Measurements from ENCODE around the gene SUFU.
A peak's percentile ranks its signal among the peaks of the same experiment; 100 is the strongest.

SUFU gene

GRCh38 chr10:102648889-102649796 lies 145.4 kb downstream of the SUFU start:
- H3K4me1 Mint-ChIP-seq = peaks cover 74 to 89% of the 10 kb centered on the region in 2 donors
- no peak for DNase-seq

GRCh38 chr10:102649797-102650654 lies 146.3 kb downstream of the SUFU start:
- H3K36me3 Mint-ChIP-seq = peaks cover 43 to 54% of the 10 kb centered on the region in 2 donors
- peak overlapping the region; percentile 81 to 82 for H3K4me3 Mint-ChIP-seq
- H3K9me3 Mint-ChIP-seq = no peaks in the 10 kb centered on the region
- H3K27me3 Mint-ChIP-seq = no peaks in the 10 kb centered on the region
- H3K4me1 Mint-ChIP-seq = peaks cover 77 to 98% of the 10 kb centered on the region in 2 donors
- H3K27ac Mint-ChIP-seq = peak overlapping the region; percentile 96
- no peak for DNase-seq
- ATAC-seq (replicated peaks) = no peak

More at GRCh38 chr10:102648889-102649796, 145.4 kb downstream of the SUFU start:
- no peaks in the 10 kb centered on the region for H3K27me3 Mint-ChIP-seq
- peak overlapping the region; percentile 66 for H3K27ac Mint-ChIP-seq
- no peaks in the 10 kb centered on the region for H3K9me3 Mint-ChIP-seq
- H3K36me3 Mint-ChIP-seq = peaks cover 36 to 49% of the 10 kb centered on the region in 2 donors
- H3K4me3 Mint-ChIP-seq = peak overlapping the region; percentile 75 to 89
- ATAC-seq (replicated peaks) = no peak

GRCh38 chr10:102650655-102651454 lies 147.1 kb downstream of the SUFU start:
- no peaks in the 10 kb centered on the region for H3K27me3 Mint-ChIP-seq
- peak overlapping the region; percentile 96 for H3K27ac Mint-ChIP-seq
- H3K4me1 Mint-ChIP-seq = peaks cover 76 to 94% of the 10 kb centered on the region in 2 donors
- H3K9me3 Mint-ChIP-seq = no peaks in the 10 kb centered on the region
- ATAC-seq (replicated peaks) (peak; percentile 15 to 23), DNase-seq (no peak)
- H3K36me3 Mint-ChIP-seq = peaks cover 43 to 60% of the 10 kb centered on the region in 2 donors
- peak overlapping the region; percentile 81 to 82 for H3K4me3 Mint-ChIP-seq

GRCh38 chr10:102651455-102652169 lies 147.8 kb downstream of the SUFU start:
- Mint-ChIP-seq H3K9me3 (no peaks in the 10 kb centered on the region), H3K27ac (peak overlapping the region; percentile 96), H3K36me3 (peaks cover 36 to 60% of the 10 kb centered on the region in 2 donors), H3K4me3 (peak overlapping the region; percentile 81 to 82), H3K4me1 (peaks cover 68 to 86% of the 10 kb centered on the region in 2 donors), H3K27me3 (no peaks in the 10 kb centered on the region)
- ATAC-seq (replicated peaks) (peak; percentile 4 to 10), DNase-seq (no peak)

GRCh38 chr10:102652170-102652916 lies 148.6 kb downstream of the SUFU start:
- no peaks in the 10 kb centered on the region for H3K9me3 Mint-ChIP-seq

GRCh38 chr10:102653060-102653459 lies 149.3 kb downstream of the SUFU start:
- Mint-ChIP-seq H3K27me3 (no peaks in the 10 kb centered on the region), H3K9me3 (no peaks in the 10 kb centered on the region), H3K4me3 (peak overlapping the region; percentile 81 to 82)

More at GRCh38 chr10:102652170-102652916, 148.6 kb downstream of the SUFU start:
- Mint-ChIP-seq H3K27me3 (no peaks in the 10 kb centered on the region), H3K27ac (peak overlapping the region; percentile 96), H3K36me3 (peaks cover 40 to 64% of the 10 kb centered on the region in 2 donors), H3K4me3 (peak overlapping the region; percentile 81 to 82), H3K4me1 (peaks cover 65 to 80% of the 10 kb centered on the region in 2 donors)
- peak; percentile 71 to 76 for ATAC-seq (replicated peaks)
- DNase-seq = no peak

GRCh38 chr10:102654566-102654965 lies 150.8 kb downstream of the SUFU start:
- no peaks in the 10 kb centered on the region for H3K27me3 Mint-ChIP-seq
- H3K4me1 Mint-ChIP-seq = peaks cover 45 to 66% of the 10 kb centered on the region in 2 donors
- peak overlapping the region; percentile 75 for H3K27ac Mint-ChIP-seq
- peaks cover 45 to 60% of the 10 kb centered on the region in 2 donors for H3K36me3 Mint-ChIP-seq
- DNase-seq (no peak), ATAC-seq (replicated peaks) (no peak)
- no peak overlapping the region for H3K4me3 Mint-ChIP-seq
- H3K9me3 Mint-ChIP-seq = no peaks in the 10 kb centered on the region

More at GRCh38 chr10:102653060-102653459, 149.3 kb downstream of the SUFU start:
- H3K36me3 Mint-ChIP-seq = peaks cover 41 to 64% of the 10 kb centered on the region in 2 donors
- peak in 1 of 2 donors; percentile 8 for ATAC-seq (replicated peaks)
- no peak for DNase-seq
- peak overlapping the region; percentile 96 for H3K27ac Mint-ChIP-seq
- peaks cover 59 to 76% of the 10 kb centered on the region in 2 donors for H3K4me1 Mint-ChIP-seq

- Mint-ChIP-seq H3K9me3 (no peaks in the 10 kb centered on the region), H3K4me1 (peaks cover 43 to 62% of the 10 kb centered on the region in 2 donors), H3K27me3 (no peaks in the 10 kb centered on the region), H3K4me3 (no peak overlapping the region), H3K36me3 (peaks cover 45 to 60% of the 10 kb centered on the region in 2 donors), H3K27ac (no peak overlapping the region)
- ATAC-seq (replicated peaks) = no peak
- DNase-seq = no peak
Observed at GRCh38 chr10:102654969-102655368, 151.2 kb downstream of the SUFU start.

- no peak for ATAC-seq (replicated peaks)
- H3K4me3 Mint-ChIP-seq = no peak overlapping the region
- H3K27ac Mint-ChIP-seq = no peak overlapping the region
- peaks cover 41 to 60% of the 10 kb centered on the region in 2 donors for H3K4me1 Mint-ChIP-seq
- DNase-seq = no peak
- no peaks in the 10 kb centered on the region for H3K27me3 Mint-ChIP-seq
- peaks cover 42 to 57% of the 10 kb centered on the region in 2 donors for H3K36me3 Mint-ChIP-seq
- no peaks in the 10 kb centered on the region for H3K9me3 Mint-ChIP-seq
Observed at GRCh38 chr10:102656026-102656425, 152.3 kb downstream of the SUFU start.

- Mint-ChIP-seq H3K9me3 (no peaks in the 10 kb centered on the region), H3K27ac (no peak overlapping the region), H3K36me3 (peaks cover 40 to 52% of the 10 kb centered on the region in 2 donors), H3K27me3 (no peaks in the 10 kb centered on the region), H3K4me1 (peaks cover 41 to 60% of the 10 kb centered on the region in 2 donors), H3K4me3 (no peak overlapping the region)
- ATAC-seq (replicated peaks) = no peak
- DNase-seq = no peak
Observed at GRCh38 chr10:102656791-102657371, 153.1 kb downstream of the SUFU start.

- H3K4me1 Mint-ChIP-seq = peaks cover 39 to 55% of the 10 kb centered on the region in 2 donors
- H3K27me3 Mint-ChIP-seq = no peaks in the 10 kb centered on the region
- ATAC-seq (replicated peaks) (no peak), DNase-seq (no peak)
- H3K36me3 Mint-ChIP-seq = peaks cover 40 to 52% of the 10 kb centered on the region in 2 donors
- H3K9me3 Mint-ChIP-seq = no peaks in the 10 kb centered on the region
- H3K4me3 Mint-ChIP-seq = no peak overlapping the region
- no peak overlapping the region for H3K27ac Mint-ChIP-seq
Observed at GRCh38 chr10:102657451-102657850, 153.7 kb downstream of the SUFU start.

GRCh38 chr10:102657984-102658724 lies 154.4 kb downstream of the SUFU start:
- H3K9me3 Mint-ChIP-seq = no peaks in the 10 kb centered on the region
- H3K27me3 Mint-ChIP-seq = no peaks in the 10 kb centered on the region
- ATAC-seq (replicated peaks) = no peak
- peaks cover 34 to 46% of the 10 kb centered on the region in 2 donors for H3K36me3 Mint-ChIP-seq
- H3K27ac Mint-ChIP-seq = no peak overlapping the region
- H3K4me1 Mint-ChIP-seq = peaks cover 33 to 48% of the 10 kb centered on the region in 2 donors
- DNase-seq = no peak
- H3K4me3 Mint-ChIP-seq = no peak overlapping the region
